PC-3 (cell line): ENCODE measurements around the gene C1QL1.

Source experiments
- CTCF ChIP-seq: fragments of 300-600 bp; sonication (generic); conservative IDR thresholded peaks from 2 replicates; pipeline ENCODE4 v1.5.1; 2017; ENCODE audit warnings: antibody characterized with exemption, low read depth, mild to moderate bottlenecking, low read length
- EZH2phosphoT487 ChIP-seq: fragments of 300-600 bp; sonication (generic); IDR thresholded peaks from 2 replicates; pipeline ENCODE4 v1.6.1; 2018; ENCODE audit warnings: mild to moderate bottlenecking, antibody characterized with exemption, low read length, borderline replicate concordance

GRCh38 chr17:44914148-44914547 lies 54.0 kb downstream of the C1QL1 start:
- TF ChIP-seq CTCF (no peak), EZH2phosphoT487 (no peak)
